Sigmoid colon (tissue), 7 donors: Measurements from ENCODE around the gene TMCC2. TPM values are rescaled to one million over a fixed set of nuclear protein-coding genes. Genes with fewer than 3 reads are reported as not detected.

ENCODE experiments used
- DNase-seq: peaks from one replicate; pipeline ENCODE4 v3.0.0-alpha.2; 2019
- H3K27ac ChIP-seq, 4 donors: fragments of 200-600 bp; sonication (generic); one replicate each; pipeline ENCODE4 v1.5.1; 2016 to 2019; ENCODE audit warnings: mild to moderate bottlenecking in 1 of 4
- H3K27me3 ChIP-seq, 3 donors: fragments of 200-600 bp; sonication (generic); one replicate each; pipeline ENCODE4 v1.5.1; 2019; ENCODE audit warnings: mild to moderate bottlenecking in 1 of 3
- H3K36me3 ChIP-seq, 4 donors: fragments of 200-600 bp; sonication (generic); one replicate each; pipeline ENCODE4 v1.5.1; 2016 to 2019
- H3K4me1 ChIP-seq, 4 donors: fragments of 200-600 bp; sonication (generic); one replicate each; pipeline ENCODE4 v1.5.1; 2017 to 2019
- H3K4me3 ChIP-seq, 4 donors: fragments of 200-600 bp; sonication (generic); one replicate each; pipeline ENCODE4 v1.5.1; 2017 to 2019; ENCODE audit warnings: mild to moderate bottlenecking in 2 of 4, moderate library complexity in 1 of 4
- H3K9me3 ChIP-seq, 4 donors: fragments of 200-600 bp in 3 of 4; sonication (generic) in 3 of 4; one replicate each; pipeline versions ENCODE4 v1.5.1 to v1.6.1; 2013 to 2019
- EP300 ChIP-seq, 4 donors: sonication (generic); formaldehyde crosslinking; IDR thresholded peaks; one replicate each; pipeline ENCODE4 v1.6.1; 2017; ENCODE audit warnings: antibody characterized with exemption in 4 of 4
- POLR2A ChIP-seq, 2 donors: fragments of 450-650 bp; IDR thresholded peaks; one replicate each; pipeline ENCODE4 v1.6.1; 2016; ENCODE audit warnings: antibody characterized with exemption in 2 of 2, mild to moderate bottlenecking in 2 of 2, moderate library complexity in 2 of 2
- POLR2AphosphoS5 ChIP-seq, 4 donors: sonication (generic); formaldehyde crosslinking; IDR thresholded peaks; one replicate each; pipeline ENCODE4 v1.6.1; 2017; ENCODE audit warnings: antibody characterized with exemption in 4 of 4
- WGBS, 2 donors: extraction: QIAGEN DNeasy Blood & Tissue Kit; methylation state at CpG; one replicate each; pipeline ENCODE4 v1.1.7; 2013; 5-methylcytosine and 5-hydroxymethylcytosine counted together
- intact Hi-C: fragments of 100-400 bp; cut with DNase I; formaldehyde crosslinking; loops from one replicate; pipeline ENCODE4 v1.15.1; 2023
- polyA plus RNA-seq, 3 donors: library from polyadenylated mRNA; stranded (reverse); fragments of 200-250 nt; gene quantifications; one replicate each; pipeline ENCODE4 v1.2.3, GENCODE V29; 2013
- total RNA-seq, 4 donors: library from RNA; depleted of rRNA; stranded (reverse); fragments of >200 nt; gene quantifications; one replicate each; pipeline ENCODE4 v1.1.0, GENCODE V29; 2016
- TF ChIP-seq, protein P1 (sequence below), 4 experiments: fragments of 450-650 bp in 3 of 4; fragments of 200-600 bp in 1 of 4; IDR thresholded peaks; one replicate each; pipeline ENCODE4 v1.5.1; 2016 to 2019; ENCODE audit warnings: antibody characterized with exemption in 4 of 4, mild to moderate bottlenecking in 3 of 4, moderate library complexity in 2 of 4
- donor health status: healthy with polysubstance abuse.
- donor health status: Bipolar disorder and iron deficiency.
- donor health status: healthy.

TMCC2 gene
- total and polyA plus RNA-seq, 7 donors: 1.1 to 6.4 (median 5.2) TPM; not detected in 2

- H3K27ac ChIP-seq: no peak overlapping the region
- H3K27me3 ChIP-seq: no peaks in the 10 kb centered on the region
- no peaks in the 10 kb centered on the region for H3K36me3 ChIP-seq
- no peak for DNase-seq
- no peaks in the 10 kb centered on the region for H3K9me3 ChIP-seq
- peaks cover 0 to 47% (median 17%) of the 10 kb centered on the region in 4 donors for H3K4me1 ChIP-seq
- H3K4me3 ChIP-seq: no peak overlapping the region
- intact Hi-C loops: loop anchor here (5.0 kb wide), 2 partner anchors 118 to 138 kb away; partner anchors contain the start of gene RBBP5
- TF ChIP-seq, protein P1, sequence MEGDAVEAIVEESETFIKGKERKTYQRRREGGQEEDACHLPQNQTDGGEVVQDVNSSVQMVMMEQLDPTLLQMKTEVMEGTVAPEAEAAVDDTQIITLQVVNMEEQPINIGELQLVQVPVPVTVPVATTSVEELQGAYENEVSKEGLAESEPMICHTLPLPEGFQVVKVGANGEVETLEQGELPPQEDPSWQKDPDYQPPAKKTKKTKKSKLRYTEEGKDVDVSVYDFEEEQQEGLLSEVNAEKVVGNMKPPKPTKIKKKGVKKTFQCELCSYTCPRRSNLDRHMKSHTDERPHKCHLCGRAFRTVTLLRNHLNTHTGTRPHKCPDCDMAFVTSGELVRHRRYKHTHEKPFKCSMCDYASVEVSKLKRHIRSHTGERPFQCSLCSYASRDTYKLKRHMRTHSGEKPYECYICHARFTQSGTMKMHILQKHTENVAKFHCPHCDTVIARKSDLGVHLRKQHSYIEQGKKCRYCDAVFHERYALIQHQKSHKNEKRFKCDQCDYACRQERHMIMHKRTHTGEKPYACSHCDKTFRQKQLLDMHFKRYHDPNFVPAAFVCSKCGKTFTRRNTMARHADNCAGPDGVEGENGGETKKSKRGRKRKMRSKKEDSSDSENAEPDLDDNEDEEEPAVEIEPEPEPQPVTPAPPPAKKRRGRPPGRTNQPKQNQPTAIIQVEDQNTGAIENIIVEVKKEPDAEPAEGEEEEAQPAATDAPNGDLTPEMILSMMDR (IDR thresholded peaks at IDR 0.05): no peak
- no peak for TF ChIP-seq EP300 (IDR thresholded peaks at IDR 0.05)
- TF ChIP-seq POLR2AphosphoS5 (IDR thresholded peaks at IDR 0.05): no peak
- no peak for TF ChIP-seq POLR2A (IDR thresholded peaks at IDR 0.05)
- 84 to 94% methylated on average over 1 of the region's 1 CpG for WGBS, 2 donors
Measured at GRCh38 chr1:205259998-205260397, 32.3 kb downstream of the TMCC2 start.

GRCh38 chr1:205260948-205261732 is 33.4 kb downstream of the TMCC2 start:
- H3K4me1 ChIP-seq: peaks cover 0 to 41% (median 12%) of the 10 kb centered on the region in 4 donors
- WGBS, 2 donors: 56 to 59% methylated on average over 8 of the region's 8 CpGs
- no peak for DNase-seq
- TF ChIP-seq EP300 (IDR thresholded peaks at IDR 0.05) (no peak), POLR2A (IDR thresholded peaks at IDR 0.05) (no peak), POLR2AphosphoS5 (IDR thresholded peaks at IDR 0.05) (no peak)
- TF ChIP-seq, protein P1 (IDR thresholded peaks at IDR 0.05): no peak
- H3K9me3 ChIP-seq: no peaks in the 10 kb centered on the region
- H3K27me3 ChIP-seq: no peaks in the 10 kb centered on the region
- intact Hi-C loops: no loop called here
- H3K27ac ChIP-seq: no peak overlapping the region
- H3K4me3 ChIP-seq: no peak overlapping the region
- H3K36me3 ChIP-seq: no peaks in the 10 kb centered on the region

DNA sequence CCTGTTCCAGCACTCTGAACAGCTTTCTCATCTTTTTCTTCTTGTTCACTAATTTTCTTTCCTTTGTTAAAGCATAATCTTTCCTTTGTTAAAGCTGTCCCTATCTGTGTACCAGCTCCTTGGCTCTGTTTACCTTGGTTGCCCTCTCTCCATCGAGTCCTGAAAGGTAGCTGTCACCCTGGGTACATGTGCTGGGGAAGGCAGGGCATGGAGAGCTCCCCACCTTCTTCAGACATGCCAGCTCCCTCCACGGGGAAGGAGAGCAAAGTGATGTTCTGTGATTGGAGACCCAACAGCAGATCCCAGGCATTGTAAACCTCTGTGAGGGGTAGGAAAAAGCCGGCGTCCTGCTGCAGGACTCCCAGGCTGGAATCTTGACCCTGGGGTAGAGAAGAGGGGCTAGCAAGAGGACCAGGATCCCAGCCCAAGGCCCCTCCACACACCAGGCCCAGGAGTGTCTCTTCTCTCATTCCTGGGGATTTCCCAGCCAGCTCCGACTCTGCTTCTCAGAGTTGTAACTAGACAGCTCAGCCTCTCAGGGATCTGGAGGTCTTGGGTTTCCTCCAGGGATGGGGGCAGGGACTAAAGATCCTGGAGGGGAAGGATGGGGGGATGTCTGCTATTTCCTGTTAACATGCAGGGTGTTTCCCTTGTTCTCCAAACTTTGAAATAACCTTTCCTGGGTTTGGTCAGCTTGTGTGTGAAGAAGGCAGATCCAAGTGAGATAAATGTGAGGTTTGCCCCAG is 34.4 kb downstream of the TMCC2 start:
- intact Hi-C loops: no loop called here
- Histone ChIP-seq H3K36me3 (no peaks in the 10 kb centered on the region), H3K4me3 (no peak overlapping the region), H3K9me3 (no peaks in the 10 kb centered on the region), H3K27me3 (no peaks in the 10 kb centered on the region), H3K27ac (peak overlapping the region in 1 of 4 donors; percentile 18), H3K4me1 (peaks cover 0 to 35% (median 10%) of the 10 kb centered on the region in 4 donors)
- WGBS, 2 donors: 53 to 58% methylated on average over 5 of the region's 5 CpGs
- TF ChIP-seq, protein P1 (IDR thresholded peaks at IDR 0.05): no peak
- TF ChIP-seq POLR2AphosphoS5 (IDR thresholded peaks at IDR 0.05) (no peak), POLR2A (IDR thresholded peaks at IDR 0.05) (no peak), EP300 (IDR thresholded peaks at IDR 0.05) (no peak)
- DNase-seq: no peak

DNA sequence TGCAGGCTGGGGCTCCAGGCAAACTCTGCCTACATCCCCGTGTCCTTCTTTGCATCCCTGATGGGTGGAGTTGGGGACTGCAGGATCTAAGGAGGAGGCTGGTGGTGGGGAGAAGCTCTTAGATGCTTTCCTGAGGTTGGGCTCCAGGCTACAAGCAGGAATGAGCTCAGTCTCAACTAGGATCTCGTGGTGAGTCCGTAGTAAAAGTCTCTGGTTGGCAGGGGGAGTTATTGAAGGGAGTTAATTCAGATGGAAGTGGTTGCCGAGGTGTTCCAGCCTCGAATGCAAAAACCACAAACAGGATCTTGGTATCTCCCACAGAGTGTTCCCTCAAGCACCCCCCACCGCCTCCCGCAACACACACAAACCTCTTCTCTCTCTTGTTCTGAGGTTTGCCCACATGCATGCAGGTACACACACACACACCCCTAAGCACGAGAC is 35.0 kb downstream of the TMCC2 start:
- Histone ChIP-seq H3K4me1 (peaks cover 0 to 35% (median 10%) of the 10 kb centered on the region in 4 donors), H3K4me3 (no peak overlapping the region), H3K27me3 (no peaks in the 10 kb centered on the region), H3K27ac (no peak overlapping the region), H3K9me3 (no peaks in the 10 kb centered on the region), H3K36me3 (no peaks in the 10 kb centered on the region)
- TF ChIP-seq POLR2AphosphoS5 (IDR thresholded peaks at IDR 0.05) (no peak), POLR2A (IDR thresholded peaks at IDR 0.05) (no peak), EP300 (IDR thresholded peaks at IDR 0.05) (no peak)
- TF ChIP-seq, protein P1 (IDR thresholded peaks at IDR 0.05): no peak
- DNase-seq: no peak
- intact Hi-C loops: no loop called here
- WGBS, 2 donors: 49 to 79% methylated on average over 8 of the region's 8 CpGs
